WTC11 (cell line): Measurements from ENCODE around the gene NAA40. TPM values are rescaled to one million over a fixed set of nuclear protein-coding genes. Genes with fewer than 3 reads are reported as not detected.

Source experiments
- ATAC-seq: fragments of 200-7000 bp; cut with Tn5 transposase; 2 replicates; pipeline ENCODE4 v1.10.0; 2021; ENCODE audit warnings: mild to moderate bottlenecking, moderate library complexity
- CTCF ChIA-PET: fragments of 300-600 bp; sonication (Branson Sonifier 250); formaldehyde crosslinking; loops from one replicate; lab custom pipeline; 2021; ENCODE audit warnings: antibody characterized with exemption; lab: Charles Lee
- POLR2A ChIA-PET: fragments of 350-600 bp; sonication (Branson Sonifier 250); formaldehyde crosslinking; loops from one replicate; lab custom pipeline; 2021; ENCODE audit warnings: antibody characterized with exemption; lab: Charles Lee
- DNase-seq: peaks from one replicate; pipeline ENCODE4 v3.0.0; 2021; ENCODE audit warnings: low spot score
- H3K27ac Mint-ChIP-seq: 2 replicates; pipeline ENCODE4 v1.8.0; 2021; ENCODE audit warnings: mixed read lengths
- H3K27me3 Mint-ChIP-seq: 2 replicates; pipeline ENCODE4 v1.8.0; 2021; ENCODE audit warnings: low read depth, mild to moderate bottlenecking, moderate library complexity, mixed read lengths
- H3K36me3 Mint-ChIP-seq: 2 replicates; pipeline ENCODE4 v1.8.0; 2021; ENCODE audit warnings: mixed read lengths
- H3K4me1 Mint-ChIP-seq: 2 replicates; pipeline ENCODE4 v1.8.0; 2022; ENCODE audit warnings: mixed read lengths
- H3K4me3 Mint-ChIP-seq: 2 replicates; pipeline ENCODE4 v1.8.0; 2021; ENCODE audit warnings: mild to moderate bottlenecking, moderate library complexity, mixed read lengths
- H3K9me3 Mint-ChIP-seq: 2 replicates; pipeline ENCODE4 v1.8.0; 2021; ENCODE audit warnings: mixed read lengths
- ARID4B ChIP-seq: sonication (generic); formaldehyde crosslinking; IDR thresholded peaks from 2 replicates; pipeline ENCODE4 v1.8.0; 2023; ENCODE audit warnings: missing genetic modification reagents, mild to moderate bottlenecking, borderline replicate concordance
- CTCF ChIP-seq: fragments of 200-600 bp; IDR thresholded peaks from 2 replicates; pipeline ENCODE4 v1.8.0; 2022; ENCODE audit warnings: antibody characterized with exemption
- ERG ChIP-seq: fragments of 250-450 bp; sonication (Bioruptor Pico); IDR thresholded peaks from 2 replicates; pipeline ENCODE4 v1.8.0; 2021; ENCODE audit warnings: mild to moderate bottlenecking
- ETV6 ChIP-seq: sonication (generic); formaldehyde crosslinking; IDR thresholded peaks from 2 replicates; pipeline ENCODE4 v1.8.1; 2022; ENCODE audit warnings: mild to moderate bottlenecking, missing genetic modification reagents
- JAZF1 ChIP-seq: fragments of 250-450 bp; sonication (Bioruptor Pico); IDR thresholded peaks from 2 replicates; pipeline ENCODE4 v1.9.0; 2021; ENCODE audit warnings: moderate library complexity, mild to moderate bottlenecking, inconsistent platforms
- MYBL2 ChIP-seq: sonication (generic); formaldehyde crosslinking; IDR thresholded peaks from 2 replicates; pipeline ENCODE4 v1.8.1; 2023; ENCODE audit warnings: mild to moderate bottlenecking, moderate library complexity, missing genetic modification reagents
- NFATC4 ChIP-seq: fragments of 250-450 bp; sonication (Bioruptor Pico); IDR thresholded peaks from 2 replicates; pipeline ENCODE4 v1.9.0; 2021; ENCODE audit warnings: mild to moderate bottlenecking
- RELA ChIP-seq: sonication (generic); formaldehyde crosslinking; IDR thresholded peaks from 2 replicates; pipeline ENCODE4 v1.8.1; 2022; ENCODE audit warnings: missing genetic modification reagents, mild to moderate bottlenecking, borderline replicate concordance
- ZNF263 ChIP-seq: sonication (generic); formaldehyde crosslinking; IDR thresholded peaks from 2 replicates; pipeline ENCODE4 v1.8.1; 2022; ENCODE audit warnings: low read depth, mild to moderate bottlenecking, moderate library complexity, missing genetic modification reagents
- ZNF317 ChIP-seq: sonication (generic); formaldehyde crosslinking; IDR thresholded peaks from 2 replicates; pipeline ENCODE4 v1.8.1; 2023; ENCODE audit warnings: low read depth, mild to moderate bottlenecking, moderate library complexity, missing genetic modification reagents, borderline replicate concordance
- ZNF396 ChIP-seq: fragments of 250-450 bp; sonication (Bioruptor Pico); IDR thresholded peaks from 2 replicates; pipeline ENCODE4 v1.8.0; 2021; ENCODE audit warnings: mild to moderate bottlenecking, moderate library complexity, borderline replicate concordance
- total RNA-seq: library from RNA; stranded (reverse); gene quantifications from 3 replicates; pipeline ENCODE4 v1.2.3, GENCODE V29; 2021
- TF ChIP-seq, protein P1 (sequence below): sonication (generic); formaldehyde crosslinking; IDR thresholded peaks from 2 replicates; pipeline ENCODE4 v1.8.0; 2022; ENCODE audit warnings: missing genetic modification reagents

NAA40 gene
- total RNA-seq, 1 experiment from 2014 or later = 31.8 TPM

DNA sequence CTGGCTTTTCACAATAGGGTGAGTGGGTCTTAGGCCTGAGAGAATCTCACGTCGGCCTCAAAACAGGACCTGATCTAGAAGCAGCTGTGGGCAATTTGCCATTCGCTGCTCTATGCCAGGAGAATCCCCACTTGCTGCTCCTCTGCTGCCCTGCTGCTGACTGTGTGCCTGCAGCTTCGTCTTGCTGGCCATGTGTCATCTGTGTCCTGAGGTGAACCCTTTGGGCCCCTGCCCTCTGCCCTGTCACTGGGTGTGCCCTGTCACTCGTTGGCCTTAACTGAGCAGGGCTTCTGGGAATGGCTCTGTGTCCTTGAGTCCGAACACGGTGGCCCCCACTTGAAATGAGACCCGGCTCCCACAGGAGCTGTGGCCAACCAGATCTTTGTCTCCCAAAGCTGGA is 6.2 kb downstream of the NAA40 start:
- ATAC-seq = no peak
- POLR2A ChIA-PET = interaction anchor here (2.8 kb wide), 1 partner anchor 26 kb away, joined by 24 read pairs; the partner anchor contains the start of gene RCOR2

GRCh38 chr11:63945477-63946163 is 6.8 kb downstream of the NAA40 start:
- Mint-ChIP-seq H3K36me3 (peaks cover 22% of the 10 kb centered on the region), H3K27me3 (no peaks in the 10 kb centered on the region), H3K4me1 (peaks cover 4% of the 10 kb centered on the region; the same call in 1 of the 2 replicates), H3K4me3 (no peak overlapping the region), H3K27ac (peak overlapping the region; percentile 80), H3K9me3 (no peaks in the 10 kb centered on the region)
- CTCF ChIA-PET = interaction anchor here (0.6 to 3.4 kb wide), 44 partner anchors 9 to 397 kb away, joined by 3 to 57 read pairs (median 5); partner anchors contain the start of genes COX8A, MARK2, RCOR2 and STIP1
- TF ChIP-seq ETV6 (CRISPR knock-in tag) (0 out of 2 replicates have a peak, but pooled peaks have one; percentile 22), CTCF (peak; percentile 41), ZNF317 (CRISPR knock-in tag) (no peak), MYBL2 (CRISPR knock-in tag) (no peak), NFATC4 (CRISPR knock-in tag) (no peak)
- TF ChIP-seq, protein P1, sequence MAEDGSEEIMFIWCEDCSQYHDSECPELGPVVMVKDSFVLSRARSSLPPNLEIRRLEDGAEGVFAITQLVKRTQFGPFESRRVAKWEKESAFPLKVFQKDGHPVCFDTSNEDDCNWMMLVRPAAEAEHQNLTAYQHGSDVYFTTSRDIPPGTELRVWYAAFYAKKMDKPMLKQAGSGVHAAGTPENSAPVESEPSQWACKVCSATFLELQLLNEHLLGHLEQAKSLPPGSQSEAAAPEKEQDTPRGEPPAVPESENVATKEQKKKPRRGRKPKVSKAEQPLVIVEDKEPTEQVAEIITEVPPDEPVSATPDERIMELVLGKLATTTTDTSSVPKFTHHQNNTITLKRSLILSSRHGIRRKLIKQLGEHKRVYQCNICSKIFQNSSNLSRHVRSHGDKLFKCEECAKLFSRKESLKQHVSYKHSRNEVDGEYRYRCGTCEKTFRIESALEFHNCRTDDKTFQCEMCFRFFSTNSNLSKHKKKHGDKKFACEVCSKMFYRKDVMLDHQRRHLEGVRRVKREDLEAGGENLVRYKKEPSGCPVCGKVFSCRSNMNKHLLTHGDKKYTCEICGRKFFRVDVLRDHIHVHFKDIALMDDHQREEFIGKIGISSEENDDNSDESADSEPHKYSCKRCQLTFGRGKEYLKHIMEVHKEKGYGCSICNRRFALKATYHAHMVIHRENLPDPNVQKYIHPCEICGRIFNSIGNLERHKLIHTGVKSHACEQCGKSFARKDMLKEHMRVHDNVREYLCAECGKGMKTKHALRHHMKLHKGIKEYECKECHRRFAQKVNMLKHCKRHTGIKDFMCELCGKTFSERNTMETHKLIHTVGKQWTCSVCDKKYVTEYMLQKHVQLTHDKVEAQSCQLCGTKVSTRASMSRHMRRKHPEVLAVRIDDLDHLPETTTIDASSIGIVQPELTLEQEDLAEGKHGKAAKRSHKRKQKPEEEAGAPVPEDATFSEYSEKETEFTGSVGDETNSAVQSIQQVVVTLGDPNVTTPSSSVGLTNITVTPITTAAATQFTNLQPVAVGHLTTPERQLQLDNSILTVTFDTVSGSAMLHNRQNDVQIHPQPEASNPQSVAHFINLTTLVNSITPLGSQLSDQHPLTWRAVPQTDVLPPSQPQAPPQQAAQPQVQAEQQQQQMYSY = 0 out of 2 replicates have a peak, but pooled peaks have one; percentile 42
- peak; percentile 95 for ATAC-seq
- POLR2A ChIA-PET = interaction anchor here (0.6 to 2.8 kb wide), 2 partner anchors 27 to 99 kb away, joined by 3 to 24 read pairs; partner anchors contain the start of gene RCOR2
- DNase-seq = peak; percentile 68

More for the DNA sequence above, 6.2 kb downstream of the NAA40 start:
- H3K27ac Mint-ChIP-seq = no peak overlapping the region
- H3K4me3 Mint-ChIP-seq = no peak overlapping the region
- peaks cover 21% of the 10 kb centered on the region for H3K36me3 Mint-ChIP-seq
- peaks cover 9% of the 10 kb centered on the region; the same call in 1 of the 2 replicates for H3K4me1 Mint-ChIP-seq
- H3K27me3 Mint-ChIP-seq = no peaks in the 10 kb centered on the region
- CTCF ChIA-PET = interaction anchor here (0.6 to 3.4 kb wide), 10 partner anchors 10 to 108 kb away, joined by 3 to 57 read pairs (median 14); partner anchors contain the start of genes MARK2 and RCOR2
- no peak for DNase-seq
- no peaks in the 10 kb centered on the region for H3K9me3 Mint-ChIP-seq
- no peak for TF ChIP-seq RELA (CRISPR knock-in tag)
- no peak for TF ChIP-seq ERG
- no peak for TF ChIP-seq ZNF263 (CRISPR knock-in tag)
- no peak for TF ChIP-seq ARID4B (CRISPR knock-in tag)
- TF ChIP-seq MYBL2 (CRISPR knock-in tag) = no peak
- no peak for TF ChIP-seq ZNF396 (CRISPR knock-in tag)
- no peak for TF ChIP-seq JAZF1 (CRISPR knock-in tag)
